ENCODE data around the gene DNAJB6.

DNA sequence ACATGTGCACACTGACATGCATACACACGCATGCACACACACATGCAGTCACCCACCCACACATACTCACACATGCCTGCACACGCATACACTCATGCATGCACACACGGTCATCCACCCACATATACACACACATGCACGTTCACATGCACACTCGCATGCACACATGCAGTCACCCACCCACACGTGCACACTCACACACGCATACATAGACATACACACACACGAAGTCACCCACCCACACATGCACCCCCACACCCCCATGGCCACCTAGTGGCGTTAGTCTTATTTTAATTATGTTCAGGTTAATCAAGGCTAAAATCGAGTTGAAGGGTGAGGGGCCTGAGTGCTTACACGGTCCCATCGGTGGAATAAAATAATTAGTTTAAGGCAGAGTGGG lies 96.8 kb downstream of the DNAJB6 start:
- TF ChIP-seq, protein P1, sequence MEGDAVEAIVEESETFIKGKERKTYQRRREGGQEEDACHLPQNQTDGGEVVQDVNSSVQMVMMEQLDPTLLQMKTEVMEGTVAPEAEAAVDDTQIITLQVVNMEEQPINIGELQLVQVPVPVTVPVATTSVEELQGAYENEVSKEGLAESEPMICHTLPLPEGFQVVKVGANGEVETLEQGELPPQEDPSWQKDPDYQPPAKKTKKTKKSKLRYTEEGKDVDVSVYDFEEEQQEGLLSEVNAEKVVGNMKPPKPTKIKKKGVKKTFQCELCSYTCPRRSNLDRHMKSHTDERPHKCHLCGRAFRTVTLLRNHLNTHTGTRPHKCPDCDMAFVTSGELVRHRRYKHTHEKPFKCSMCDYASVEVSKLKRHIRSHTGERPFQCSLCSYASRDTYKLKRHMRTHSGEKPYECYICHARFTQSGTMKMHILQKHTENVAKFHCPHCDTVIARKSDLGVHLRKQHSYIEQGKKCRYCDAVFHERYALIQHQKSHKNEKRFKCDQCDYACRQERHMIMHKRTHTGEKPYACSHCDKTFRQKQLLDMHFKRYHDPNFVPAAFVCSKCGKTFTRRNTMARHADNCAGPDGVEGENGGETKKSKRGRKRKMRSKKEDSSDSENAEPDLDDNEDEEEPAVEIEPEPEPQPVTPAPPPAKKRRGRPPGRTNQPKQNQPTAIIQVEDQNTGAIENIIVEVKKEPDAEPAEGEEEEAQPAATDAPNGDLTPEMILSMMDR (IDR thresholded peaks at IDR 0.05), result no peak
- TF ChIP-seq POLR2AphosphoS5 (IDR thresholded peaks at IDR 0.05), result no peak
